Activated CD8-positive, alpha-beta T cell treated with anti-CD3 and anti-CD28 coated beads for 36 hours (primary cell): ENCODE results near the gene PSME2. TPM values are rescaled to one million over a fixed set of nuclear protein-coding genes. Genes with fewer than 3 reads are reported as not detected.
A peak's percentile ranks its signal among the peaks of the same experiment; 100 is the strongest.

Source experiments
- ATAC-seq: fragments of 200-7000 bp; cut with Tn5 transposase; one replicate; pipeline ENCODE4 v1.10.0; 2021; ENCODE audit warnings: mild to moderate bottlenecking, moderate library complexity
- CTCF ChIA-PET: fragments of 350-600 bp; sonication (Branson Sonifier 250); formaldehyde crosslinking; loops from one replicate; lab custom pipeline; 2021; ENCODE audit warnings: antibody characterized with exemption; lab: Charles Lee
- POLR2A ChIA-PET: fragments of 350-600 bp; sonication (Branson Sonifier 250); formaldehyde crosslinking; loops from one replicate; lab custom pipeline; 2021; ENCODE audit warnings: antibody characterized with exemption; lab: Charles Lee
- DNase-seq: peaks from one replicate; pipeline ENCODE4 v3.0.0-alpha.2; 2020
- H3K27ac Mint-ChIP-seq: one replicate; pipeline ENCODE4 v1.8.0; 2021; ENCODE audit warnings: mild to moderate bottlenecking, mixed read lengths
- H3K27me3 Mint-ChIP-seq: one replicate; pipeline ENCODE4 v1.8.0; 2021; ENCODE audit warnings: mixed read lengths
- H3K36me3 Mint-ChIP-seq: one replicate; pipeline ENCODE4 v1.8.0; 2021; ENCODE audit warnings: low read depth, mixed read lengths
- H3K4me1 Mint-ChIP-seq: one replicate; pipeline ENCODE4 v1.8.0; 2021; ENCODE audit warnings: low read depth, mixed read lengths
- H3K4me3 Mint-ChIP-seq: one replicate; pipeline ENCODE4 v1.8.0; 2021; ENCODE audit warnings: mild to moderate bottlenecking, moderate library complexity, mixed read lengths
- H3K9me3 Mint-ChIP-seq: one replicate; pipeline ENCODE4 v1.8.0; 2021; ENCODE audit warnings: mixed read lengths
- CTCF ChIP-seq: fragments of 200-600 bp; IDR thresholded peaks from one replicate; pipeline ENCODE4 v1.8.0; 2022; ENCODE audit warnings: antibody characterized with exemption, mild to moderate bottlenecking
- intact Hi-C: fragments of 100-400 bp; cut with micrococcal nuclease; formaldehyde crosslinking; loops from one replicate; pipeline ENCODE4 v1.10.0; 2022
- total RNA-seq, 2 experiments: library from RNA; stranded (reverse); gene quantifications; one replicate each; pipeline ENCODE4 v1.2.3, GENCODE V29; 2021

PSME2 gene
- total RNA-seq, 2 experiments from 2014 or later, result 440 TPM

- TF ChIP-seq CTCF, result no peak
- Mint-ChIP-seq H3K4me1 (peaks cover 49% of the 10 kb centered on the region), H3K36me3 (peaks cover 62% of the 10 kb centered on the region), H3K4me3 (no peak overlapping the region), H3K27ac (peak overlapping the region; percentile 99), H3K9me3 (no peaks in the 10 kb centered on the region), H3K27me3 (no peaks in the 10 kb centered on the region)
- intact Hi-C loops, result no loop called here
- ATAC-seq (no peak), DNase-seq (no peak)
- POLR2A ChIA-PET, result interaction anchor here (0.7 to 7.3 kb wide), 18 partner anchors 8 to 69 kb away, joined by 3 to 178 read pairs (median 5); partner anchors contain the start of genes DCAF11, IPO4, PSME2 and RNF31
- CTCF ChIA-PET, result interaction anchor here (1.1 to 1.4 kb wide), 2 partner anchors 9 to 78 kb away, joined by 3 to 5 read pairs; partner anchors contain the start of gene TINF2
Measured at GRCh38 chr14:24164518-24164991, 18.1 kb upstream of the PSME2 start.

DNA sequence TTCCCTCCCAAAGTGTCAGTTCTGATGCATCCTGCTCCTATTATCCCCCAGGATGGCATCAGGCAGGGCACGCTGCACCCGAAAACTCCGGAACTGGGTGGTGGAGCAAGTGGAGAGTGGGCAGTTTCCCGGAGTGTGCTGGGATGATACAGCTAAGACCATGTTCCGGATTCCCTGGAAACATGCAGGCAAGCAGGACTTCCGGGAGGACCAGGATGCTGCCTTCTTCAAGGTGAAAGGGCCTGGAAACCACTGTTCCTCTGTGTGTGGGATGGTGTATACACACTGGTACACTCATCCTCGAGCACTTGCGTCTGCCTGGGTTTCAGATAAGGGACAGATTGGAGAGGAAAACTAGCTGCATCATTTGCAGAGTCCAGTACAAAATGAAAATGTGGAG is 15.7 kb upstream of the PSME2 start:
- Mint-ChIP-seq H3K36me3 (peaks cover 61% of the 10 kb centered on the region), H3K27me3 (no peaks in the 10 kb centered on the region), H3K27ac (peak overlapping the region; percentile 99), H3K9me3 (no peaks in the 10 kb centered on the region), H3K4me1 (peaks cover 39% of the 10 kb centered on the region), H3K4me3 (peak overlapping the region; percentile 91)
- no peak for TF ChIP-seq CTCF
- POLR2A ChIA-PET, result interaction anchor here (0.6 to 7.3 kb wide), 21 partner anchors 10 to 81 kb away, joined by 3 to 178 read pairs (median 14); partner anchors contain the start of genes CHMP4A, DCAF11, EMC9 and IPO4
- peak; percentile 49 for DNase-seq
- CTCF ChIA-PET, result interaction anchor here (0.9 to 5.0 kb wide), 18 partner anchors 8 to 269 kb away, joined by 3 to 91 read pairs (median 10); partner anchors contain the start of genes DCAF11, EMC9, IPO4 and MDP1
- ATAC-seq, result no peak
- intact Hi-C loops, result no loop called here

DNA sequence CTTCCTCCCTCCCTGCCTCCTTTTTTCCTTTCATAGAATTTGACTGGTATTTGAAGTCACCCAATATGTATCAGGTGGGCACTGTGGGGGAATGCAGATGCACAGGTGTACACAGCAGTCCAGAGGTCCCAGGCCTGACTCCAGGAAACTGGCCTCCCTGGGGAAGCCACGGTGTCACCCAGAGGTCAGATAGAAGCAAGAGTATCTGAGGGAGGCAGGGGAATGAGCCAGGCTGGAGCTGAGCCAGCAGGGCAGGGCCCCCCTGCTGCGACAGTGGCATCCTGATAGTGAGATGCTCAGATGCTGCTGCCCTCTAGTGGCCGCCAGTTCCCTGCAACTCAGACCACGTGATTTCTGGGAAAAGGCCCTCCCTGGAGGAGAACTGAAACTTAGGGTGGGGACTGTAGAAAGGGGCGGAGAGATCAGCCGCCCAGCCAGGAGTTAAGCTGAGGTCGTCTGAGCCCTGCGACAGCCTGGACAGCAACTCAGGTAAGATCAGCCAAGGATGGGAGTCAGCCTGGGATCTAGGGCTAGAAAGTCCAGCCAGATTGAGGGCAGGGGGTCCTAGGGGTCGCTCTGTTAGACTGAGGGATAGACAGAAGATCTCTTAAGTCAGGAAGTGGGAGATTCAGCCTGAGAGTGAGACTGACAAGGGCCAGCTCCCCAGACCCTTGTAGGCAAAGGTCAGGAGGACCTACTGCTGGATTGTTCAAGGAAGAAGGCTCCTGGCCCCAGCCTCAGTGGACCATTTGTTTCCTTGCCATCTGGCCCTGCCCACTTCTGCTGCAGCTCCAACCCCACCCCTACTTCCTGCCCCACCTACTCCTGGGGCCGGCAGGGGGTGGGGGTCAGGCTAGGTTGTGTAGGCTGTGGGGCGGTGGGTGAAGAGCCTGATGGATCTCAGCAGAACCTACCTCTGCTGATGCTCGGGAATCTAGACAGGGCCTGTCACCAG is 14.7 kb upstream of the PSME2 start, which contains the start of gene IRF9:
TSS of gene IRF9 (plus strand) at position 416 of the 955 bp plus-strand sequence. CDS start 880 bp downstream, outside the sequence.
- intact Hi-C loops, result no loop called here
- H3K27me3 Mint-ChIP-seq, result no peaks in the 10 kb centered on the region
- H3K9me3 Mint-ChIP-seq, result no peaks in the 10 kb centered on the region
- ChIA-PET CTCF (interaction anchor here (0.6 to 5.0 kb wide), 42 partner anchors 9 to 270 kb away, joined by 3 to 91 read pairs (median 6); partner anchors contain the start of genes CIDEB, DCAF11, DHRS1 and EMC9), POLR2A (interaction anchor here (0.5 to 7.3 kb wide), 32 partner anchors 11 to 269 kb away, joined by 3 to 178 read pairs (median 6); partner anchors contain the start of genes CBLN3, CHMP4A, DCAF11 and EMC9)
- H3K4me1 Mint-ChIP-seq, result peaks cover 39% of the 10 kb centered on the region
- ATAC-seq (peak; percentile 88), DNase-seq (peak; percentile 99)
- peaks cover 66% of the 10 kb centered on the region for H3K36me3 Mint-ChIP-seq
- H3K27ac Mint-ChIP-seq, result peak within 1 kb of the TSS; percentile 99
- TF ChIP-seq CTCF, result peak; percentile 81
- peak within 1 kb of the TSS; percentile 91 for H3K4me3 Mint-ChIP-seq

DNA sequence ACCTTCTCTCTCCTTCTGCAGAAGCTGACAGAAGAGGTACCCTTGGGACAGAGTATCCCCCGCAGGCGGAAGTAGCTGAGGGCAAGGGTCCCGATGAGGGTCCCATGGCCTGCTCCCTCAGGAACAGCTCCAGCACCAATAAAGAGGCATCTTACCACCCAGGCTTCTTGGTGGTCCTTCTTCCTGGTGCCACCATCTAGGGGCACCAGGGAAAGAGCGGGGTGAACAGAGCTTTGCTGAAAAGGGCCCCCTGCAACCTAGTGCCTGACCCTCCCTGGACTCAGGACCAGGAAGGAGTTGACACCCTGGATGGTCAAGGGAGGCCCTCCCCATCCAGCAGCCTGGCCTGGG is 14.1 kb upstream of the PSME2 start:
- ChIA-PET POLR2A (interaction anchor here (0.5 to 7.3 kb wide), 22 partner anchors 12 to 269 kb away, joined by 3 to 178 read pairs (median 12); partner anchors contain the start of genes CBLN3, CHMP4A, DCAF11 and EMC9), CTCF (interaction anchor here (0.6 to 5.0 kb wide), 35 partner anchors 9 to 271 kb away, joined by 3 to 91 read pairs (median 6); partner anchors contain the start of genes CIDEB, DCAF11, DHRS1 and NOP9)
- Mint-ChIP-seq H3K36me3 (peaks cover 67% of the 10 kb centered on the region), H3K4me1 (peaks cover 39% of the 10 kb centered on the region), H3K27ac (peak overlapping the region; percentile 99), H3K9me3 (no peaks in the 10 kb centered on the region), H3K4me3 (peak overlapping the region; percentile 91), H3K27me3 (no peaks in the 10 kb centered on the region)
- intact Hi-C loops, result no loop called here
- no peak for TF ChIP-seq CTCF
- ATAC-seq (no peak), DNase-seq (no peak)
